Spleen (tissue), 7 donors: ENCODE measurements around the gene PASD1.
"Not testable (repeated sequence)": the region's sequence is repeated elsewhere in the genome, so short reads cannot be mapped to it uniquely, and the experiment has no call there.

Experiments used
- CTCF ChIP-seq, 11 experiments: fragments of 200-600 bp in 7 of 11; fragments of 450-650 bp in 4 of 11; sonication (generic) in 4 of 11; IDR thresholded peaks in 8 of 11; conservative IDR thresholded peaks in 3 of 11; 1 replicate in 7 of 11; 2 replicates in 4 of 11; pipeline versions ENCODE4 v1.4.0 to v1.8.0; 2016 to 2021; ENCODE audit warnings: antibody characterized with exemption in 11 of 11, inconsistent platforms in 4 of 11, mild to moderate bottlenecking in 1 of 11
- POLR2AphosphoS5 ChIP-seq, 3 donors: sonication (generic); formaldehyde crosslinking; IDR thresholded peaks; one replicate each; pipeline ENCODE4 v1.5.1; 2017; ENCODE audit warnings: antibody characterized with exemption in 3 of 3
- donor health status: DM: no; HTN: no; CAD: no; lungs with moderate emphysema.
- donor health status: DM: no; HTN: no; CAD: no.
- donor health status: DM: no; HTN: no; CAD: no.

- not testable (repeated sequence) for TF ChIP-seq POLR2AphosphoS5 (IDR thresholded peaks at IDR 0.05); CTCF (IDR thresholded peaks at IDR 0.05 in 8 of 11, conservative IDR thresholded peaks at IDR 0.05 in 3 of 11)
Measured at GRCh38 chrX:151562485-151562884, 990 bp upstream of the PASD1 start.
